ENCODE data around the gene AP2A1.

Gene AP2A1

DNA sequence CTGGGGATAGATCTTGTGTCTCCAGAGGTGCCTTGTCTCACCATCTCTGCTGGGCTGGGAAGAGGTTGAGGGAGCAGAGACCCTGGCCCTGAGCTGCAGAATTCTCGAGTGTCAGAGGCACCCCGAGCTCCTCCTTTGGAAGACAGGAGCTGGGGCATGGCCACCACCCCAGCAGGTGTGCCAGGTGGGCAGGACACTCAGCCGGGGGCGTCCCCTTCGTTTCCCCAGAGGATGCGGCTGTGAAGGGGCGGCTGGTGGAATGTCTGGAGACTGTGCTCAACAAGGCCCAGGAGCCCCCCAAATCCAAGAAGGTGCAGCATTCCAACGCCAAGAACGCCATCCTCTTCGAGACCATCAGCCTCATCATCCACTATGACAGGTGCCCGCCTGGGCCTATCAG, 31.8 kb downstream of the AP2A1 start:
- TF ChIP-seq, protein P1, sequence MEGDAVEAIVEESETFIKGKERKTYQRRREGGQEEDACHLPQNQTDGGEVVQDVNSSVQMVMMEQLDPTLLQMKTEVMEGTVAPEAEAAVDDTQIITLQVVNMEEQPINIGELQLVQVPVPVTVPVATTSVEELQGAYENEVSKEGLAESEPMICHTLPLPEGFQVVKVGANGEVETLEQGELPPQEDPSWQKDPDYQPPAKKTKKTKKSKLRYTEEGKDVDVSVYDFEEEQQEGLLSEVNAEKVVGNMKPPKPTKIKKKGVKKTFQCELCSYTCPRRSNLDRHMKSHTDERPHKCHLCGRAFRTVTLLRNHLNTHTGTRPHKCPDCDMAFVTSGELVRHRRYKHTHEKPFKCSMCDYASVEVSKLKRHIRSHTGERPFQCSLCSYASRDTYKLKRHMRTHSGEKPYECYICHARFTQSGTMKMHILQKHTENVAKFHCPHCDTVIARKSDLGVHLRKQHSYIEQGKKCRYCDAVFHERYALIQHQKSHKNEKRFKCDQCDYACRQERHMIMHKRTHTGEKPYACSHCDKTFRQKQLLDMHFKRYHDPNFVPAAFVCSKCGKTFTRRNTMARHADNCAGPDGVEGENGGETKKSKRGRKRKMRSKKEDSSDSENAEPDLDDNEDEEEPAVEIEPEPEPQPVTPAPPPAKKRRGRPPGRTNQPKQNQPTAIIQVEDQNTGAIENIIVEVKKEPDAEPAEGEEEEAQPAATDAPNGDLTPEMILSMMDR (IDR thresholded peaks at IDR 0.05), result no peak
- Mint-ChIP-seq H3K4me1 (peaks cover 22% of the 10 kb centered on the region), H3K4me3 (no peak overlapping the region), H3K36me3 (ENCODE audit: low read depth) (peaks cover 49% of the 10 kb centered on the region), H3K27me3 (ENCODE audit: low read depth, poor library complexity) (peaks cover 6% of the 10 kb centered on the region), H3K9me3 (no peaks in the 10 kb centered on the region), H3K27ac (no peak overlapping the region)
- no peak for DNase-seq

DNA sequence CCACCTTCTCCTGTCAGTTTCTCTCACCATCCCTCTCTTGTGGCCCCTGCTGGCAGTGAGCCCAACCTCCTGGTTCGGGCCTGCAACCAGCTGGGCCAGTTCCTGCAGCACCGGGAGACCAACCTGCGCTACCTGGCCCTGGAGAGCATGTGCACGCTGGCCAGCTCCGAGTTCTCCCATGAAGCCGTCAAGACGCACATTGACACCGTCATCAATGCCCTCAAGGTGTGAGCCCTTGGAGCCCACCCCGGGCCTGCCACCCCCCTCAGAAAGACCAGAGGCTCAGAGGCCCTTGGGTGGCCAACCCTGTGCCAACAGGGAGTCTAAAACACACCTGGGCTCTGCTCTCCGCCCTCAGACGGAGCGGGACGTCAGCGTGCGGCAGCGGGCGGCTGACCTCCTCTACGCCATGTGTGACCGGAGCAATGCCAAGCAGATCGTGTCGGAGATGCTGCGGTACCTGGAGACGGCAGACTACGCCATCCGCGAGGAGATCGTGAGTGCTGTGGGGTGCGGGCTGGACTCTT, 32.5 kb downstream of the AP2A1 start:
- peaks cover 51% of the 10 kb centered on the region for H3K36me3 Mint-ChIP-seq (ENCODE audit: low read depth)
- no peaks in the 10 kb centered on the region for H3K9me3 Mint-ChIP-seq
- peaks cover 23% of the 10 kb centered on the region for H3K4me1 Mint-ChIP-seq
- no peak overlapping the region for H3K27ac Mint-ChIP-seq
- DNase-seq, result no peak
- H3K27me3 Mint-ChIP-seq (ENCODE audit: low read depth, poor library complexity), result peaks cover 6% of the 10 kb centered on the region
- TF ChIP-seq, protein P1 (IDR thresholded peaks at IDR 0.05), result no peak
- no peak overlapping the region for H3K4me3 Mint-ChIP-seq

DNA sequence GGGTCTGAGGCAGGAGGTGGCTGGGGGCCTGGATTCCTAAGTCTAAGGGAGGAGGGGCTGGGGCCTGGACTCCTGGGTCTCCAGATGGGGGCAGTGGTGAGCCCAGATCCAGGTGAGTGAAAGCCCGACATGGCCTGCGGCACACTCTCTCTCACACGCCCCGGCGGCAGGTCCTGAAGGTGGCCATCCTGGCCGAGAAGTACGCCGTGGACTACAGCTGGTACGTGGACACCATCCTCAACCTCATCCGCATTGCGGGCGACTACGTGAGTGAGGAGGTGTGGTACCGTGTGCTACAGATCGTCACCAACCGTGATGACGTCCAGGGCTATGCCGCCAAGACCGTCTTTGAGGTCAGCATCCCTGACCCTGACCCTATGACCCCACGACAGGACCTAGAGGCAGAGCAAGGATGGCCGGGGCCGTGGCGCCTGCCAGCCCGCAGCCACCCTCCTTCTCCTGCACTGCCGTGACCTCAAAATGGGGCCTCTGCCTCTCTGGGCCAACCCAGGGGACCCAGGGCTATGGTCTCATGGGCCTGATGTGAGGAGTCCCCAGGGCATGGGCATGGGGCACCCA, 33.1 kb downstream of the AP2A1 start:
- Mint-ChIP-seq H3K9me3 (no peaks in the 10 kb centered on the region), H3K4me1 (peaks cover 23% of the 10 kb centered on the region), H3K36me3 (ENCODE audit: low read depth) (peaks cover 45% of the 10 kb centered on the region), H3K27me3 (ENCODE audit: low read depth, poor library complexity) (peaks cover 6% of the 10 kb centered on the region), H3K4me3 (no peak overlapping the region), H3K27ac (no peak overlapping the region)
- DNase-seq, result no peak
- TF ChIP-seq, protein P1 (IDR thresholded peaks at IDR 0.05), result no peak

DNA sequence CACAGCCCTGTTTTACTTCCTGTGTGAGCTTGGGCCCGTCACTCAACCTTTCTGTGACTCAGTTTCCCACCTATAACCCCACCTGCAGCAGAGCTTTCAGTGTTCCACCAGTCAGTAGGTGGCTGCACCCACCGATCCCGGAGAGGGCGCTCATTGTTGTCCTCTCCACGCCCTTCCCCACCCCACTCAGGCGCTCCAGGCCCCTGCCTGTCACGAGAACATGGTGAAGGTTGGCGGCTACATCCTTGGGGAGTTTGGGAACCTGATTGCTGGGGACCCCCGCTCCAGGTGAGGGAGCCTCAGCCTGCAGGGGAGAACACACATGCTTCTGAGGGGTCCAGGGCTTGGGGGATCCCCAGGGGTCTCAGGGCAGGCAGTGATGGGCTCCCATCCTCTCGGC, 34.0 kb downstream of the AP2A1 start:
- H3K36me3 Mint-ChIP-seq (ENCODE audit: low read depth), result peaks cover 40% of the 10 kb centered on the region
- no peaks in the 10 kb centered on the region for H3K9me3 Mint-ChIP-seq
- H3K27me3 Mint-ChIP-seq (ENCODE audit: low read depth, poor library complexity), result peaks cover 6% of the 10 kb centered on the region
- TF ChIP-seq, protein P1 (IDR thresholded peaks at IDR 0.05), result no peak
- no peak for DNase-seq
- peaks cover 23% of the 10 kb centered on the region for H3K4me1 Mint-ChIP-seq
- H3K4me3 Mint-ChIP-seq, result peak overlapping the region; percentile 32
- H3K27ac Mint-ChIP-seq, result peak overlapping the region; percentile 48

DNA sequence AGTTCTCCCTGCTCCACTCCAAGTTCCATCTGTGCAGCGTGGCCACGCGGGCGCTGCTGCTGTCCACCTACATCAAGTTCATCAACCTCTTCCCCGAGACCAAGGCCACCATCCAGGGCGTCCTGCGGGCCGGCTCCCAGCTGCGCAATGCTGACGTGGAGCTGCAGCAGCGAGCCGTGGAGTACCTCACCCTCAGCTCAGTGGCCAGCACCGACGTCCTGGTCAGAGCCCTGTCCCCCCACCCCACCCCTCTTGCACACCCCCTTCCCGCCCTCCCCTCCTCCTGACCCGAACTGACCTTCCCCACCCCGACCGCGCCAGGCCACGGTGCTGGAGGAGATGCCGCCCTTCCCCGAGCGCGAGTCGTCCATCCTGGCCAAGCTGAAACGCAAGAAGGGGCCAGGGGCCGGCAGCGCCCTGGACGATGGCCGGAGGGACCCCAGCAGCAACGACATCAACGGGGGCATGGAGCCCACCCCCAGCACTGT, 34.6 kb downstream of the AP2A1 start:
- Mint-ChIP-seq H3K36me3 (ENCODE audit: low read depth) (peaks cover 43% of the 10 kb centered on the region), H3K27me3 (ENCODE audit: low read depth, poor library complexity) (peaks cover 6% of the 10 kb centered on the region), H3K27ac (no peak overlapping the region), H3K9me3 (no peaks in the 10 kb centered on the region), H3K4me3 (peak overlapping the region; percentile 34), H3K4me1 (peaks cover 28% of the 10 kb centered on the region)
- DNase-seq, result no peak
- TF ChIP-seq, protein P1 (IDR thresholded peaks at IDR 0.05), result no peak

All from nephron progenitor cell (in vitro differentiated cells).